WI38 (cell line): Measurements from ENCODE around the gene CSPG4.

ENCODE experiments used
- H3K4me3 ChIP-seq: 2 replicates; pipeline ENCODE4 v1.5.1; 2011; ENCODE audit warnings: low read depth, mild to moderate bottlenecking, control low read depth, low read length
- TF ChIP-seq, protein P1 (sequence below): IDR thresholded peaks from 2 replicates; pipeline ENCODE4 v1.5.1; 2012; ENCODE audit warnings: low read depth, mild to moderate bottlenecking, control low read depth, low read length

The CSPG4 gene

DNA sequence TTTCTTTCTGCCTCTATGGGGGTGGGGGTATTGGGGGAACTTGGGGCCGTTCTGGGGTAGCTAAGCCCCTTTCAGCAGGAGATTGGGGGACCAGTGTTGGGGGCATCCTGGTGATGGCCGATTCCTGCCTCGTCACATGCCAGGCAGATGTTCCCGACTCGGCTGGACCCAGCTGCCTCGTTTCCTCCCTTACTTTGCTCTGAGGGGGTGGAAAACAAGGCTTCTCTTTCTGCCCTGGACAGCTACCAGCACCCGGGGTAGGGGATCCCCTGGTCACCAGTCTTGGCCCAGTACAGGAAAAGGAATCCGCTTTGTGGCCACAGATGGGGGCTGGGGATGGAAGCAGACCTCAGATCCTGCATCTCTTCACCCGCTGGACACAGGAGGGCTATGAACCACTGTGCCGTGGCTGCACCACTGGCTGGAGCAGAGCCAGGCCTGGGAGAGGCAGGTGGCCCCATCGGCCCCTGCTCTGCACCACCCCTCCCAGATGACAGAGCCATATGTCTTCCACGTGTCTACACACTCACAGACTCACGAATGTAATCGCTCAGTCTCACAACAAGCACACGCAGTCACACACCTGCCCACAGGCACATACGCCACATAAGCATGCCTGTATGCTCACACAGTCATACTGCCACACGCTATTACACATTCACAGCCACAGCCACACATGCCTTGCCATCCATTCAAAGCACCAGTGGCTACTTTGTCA, 52.6 kb downstream of the CSPG4 start:
- TF ChIP-seq, protein P1, sequence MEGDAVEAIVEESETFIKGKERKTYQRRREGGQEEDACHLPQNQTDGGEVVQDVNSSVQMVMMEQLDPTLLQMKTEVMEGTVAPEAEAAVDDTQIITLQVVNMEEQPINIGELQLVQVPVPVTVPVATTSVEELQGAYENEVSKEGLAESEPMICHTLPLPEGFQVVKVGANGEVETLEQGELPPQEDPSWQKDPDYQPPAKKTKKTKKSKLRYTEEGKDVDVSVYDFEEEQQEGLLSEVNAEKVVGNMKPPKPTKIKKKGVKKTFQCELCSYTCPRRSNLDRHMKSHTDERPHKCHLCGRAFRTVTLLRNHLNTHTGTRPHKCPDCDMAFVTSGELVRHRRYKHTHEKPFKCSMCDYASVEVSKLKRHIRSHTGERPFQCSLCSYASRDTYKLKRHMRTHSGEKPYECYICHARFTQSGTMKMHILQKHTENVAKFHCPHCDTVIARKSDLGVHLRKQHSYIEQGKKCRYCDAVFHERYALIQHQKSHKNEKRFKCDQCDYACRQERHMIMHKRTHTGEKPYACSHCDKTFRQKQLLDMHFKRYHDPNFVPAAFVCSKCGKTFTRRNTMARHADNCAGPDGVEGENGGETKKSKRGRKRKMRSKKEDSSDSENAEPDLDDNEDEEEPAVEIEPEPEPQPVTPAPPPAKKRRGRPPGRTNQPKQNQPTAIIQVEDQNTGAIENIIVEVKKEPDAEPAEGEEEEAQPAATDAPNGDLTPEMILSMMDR, result no peak
- no peak overlapping the region for H3K4me3 ChIP-seq

DNA sequence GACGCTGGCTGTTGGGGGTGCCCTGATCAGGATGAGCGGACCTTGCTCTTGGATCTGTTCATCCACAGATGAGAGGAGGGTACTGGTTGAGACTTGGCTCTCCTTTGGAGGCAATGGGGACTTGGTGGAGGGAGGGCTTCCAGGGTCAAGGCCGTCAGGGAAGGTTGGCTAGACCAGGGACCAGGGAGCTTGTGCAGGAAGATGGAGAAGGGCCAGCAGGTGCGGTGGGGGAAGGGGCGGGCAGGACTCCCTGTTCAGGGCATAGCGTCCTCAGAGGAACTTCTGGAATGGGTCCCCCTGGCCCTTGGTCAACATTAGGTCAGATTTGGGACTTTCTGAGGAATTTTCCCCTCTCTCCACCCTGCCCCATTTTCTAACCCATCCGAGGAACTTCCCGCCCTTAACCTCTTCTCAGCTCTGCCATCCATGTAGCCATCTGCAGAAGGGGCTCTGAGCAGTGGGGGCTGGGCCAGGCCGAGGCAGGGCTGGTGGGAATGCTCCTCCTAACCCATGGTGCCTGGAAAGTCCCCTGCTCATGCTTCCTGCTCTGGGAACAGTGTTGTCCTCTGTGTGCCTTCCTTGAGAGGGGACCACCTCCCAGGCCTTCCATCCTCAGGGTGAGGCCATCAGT, 53.4 kb downstream of the CSPG4 start:
- TF ChIP-seq, protein P1, result no peak

DNA sequence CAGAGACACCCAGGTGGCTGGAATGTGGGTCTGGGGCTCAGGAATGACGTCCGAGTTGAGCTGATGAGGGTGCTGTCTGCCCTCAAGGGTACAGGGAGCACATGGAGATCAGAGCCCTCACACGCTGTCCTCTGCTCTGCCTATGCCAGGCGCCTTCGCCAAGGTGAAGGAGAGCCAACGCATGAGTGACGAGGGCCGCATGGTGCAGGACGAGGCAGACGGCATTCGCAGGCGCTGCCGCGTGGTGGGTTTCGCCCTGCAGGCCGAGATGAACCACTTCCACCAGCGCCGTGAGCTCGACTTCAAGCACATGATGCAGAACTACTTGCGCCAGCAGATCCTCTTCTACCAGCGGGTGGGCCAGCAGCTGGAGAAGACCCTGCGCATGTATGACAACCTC, 55.8 kb downstream of the CSPG4 start:
- no peak overlapping the region for H3K4me3 ChIP-seq
- TF ChIP-seq, protein P1, result no peak

More for the DNA sequence above, 53.4 kb downstream of the CSPG4 start:
- H3K4me3 ChIP-seq, result no peak overlapping the region

DNA sequence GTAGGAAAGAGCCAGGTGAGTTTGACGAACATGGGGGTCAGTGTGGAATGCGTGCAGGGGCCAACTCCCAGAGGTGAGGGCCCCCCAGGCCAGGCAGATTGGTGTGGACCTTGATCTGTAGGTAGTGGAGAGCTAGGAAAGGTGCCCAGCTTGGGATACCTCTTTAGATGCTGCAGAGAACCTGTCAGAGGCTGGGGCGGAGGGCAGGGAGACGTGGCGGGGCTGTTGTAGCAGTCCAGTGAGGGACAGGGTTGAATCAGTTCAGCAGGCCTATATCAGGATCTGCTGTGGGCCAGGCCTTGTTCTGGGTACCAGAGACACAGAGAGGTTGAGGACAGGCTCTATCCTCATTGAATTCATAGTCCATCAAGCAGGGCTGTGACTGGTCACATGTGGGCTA, 56.3 kb downstream of the CSPG4 start:
- H3K4me3 ChIP-seq, result no peak overlapping the region
- TF ChIP-seq, protein P1, result no peak

DNA sequence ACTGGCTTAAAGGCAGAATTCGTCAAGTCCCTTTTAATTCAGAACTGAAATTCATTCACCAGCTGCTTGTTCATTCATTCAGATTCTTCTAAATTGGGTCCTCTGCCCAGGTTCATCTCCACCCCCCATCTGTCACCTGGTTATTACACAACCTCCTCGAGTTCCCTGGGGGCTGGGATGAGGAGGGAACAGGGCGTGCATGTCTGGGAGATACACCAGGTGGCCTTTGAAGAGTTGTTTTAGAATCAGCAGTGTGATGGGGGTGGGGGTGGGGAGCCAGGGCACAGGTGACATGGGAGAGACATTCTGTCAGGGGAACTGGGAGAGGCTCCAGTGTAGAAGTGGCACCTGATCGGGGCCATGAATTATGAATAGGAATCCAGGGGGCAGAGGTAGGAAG, 56.7 kb downstream of the CSPG4 start:
- TF ChIP-seq, protein P1, result no peak
- H3K4me3 ChIP-seq, result no peak overlapping the region

DNA sequence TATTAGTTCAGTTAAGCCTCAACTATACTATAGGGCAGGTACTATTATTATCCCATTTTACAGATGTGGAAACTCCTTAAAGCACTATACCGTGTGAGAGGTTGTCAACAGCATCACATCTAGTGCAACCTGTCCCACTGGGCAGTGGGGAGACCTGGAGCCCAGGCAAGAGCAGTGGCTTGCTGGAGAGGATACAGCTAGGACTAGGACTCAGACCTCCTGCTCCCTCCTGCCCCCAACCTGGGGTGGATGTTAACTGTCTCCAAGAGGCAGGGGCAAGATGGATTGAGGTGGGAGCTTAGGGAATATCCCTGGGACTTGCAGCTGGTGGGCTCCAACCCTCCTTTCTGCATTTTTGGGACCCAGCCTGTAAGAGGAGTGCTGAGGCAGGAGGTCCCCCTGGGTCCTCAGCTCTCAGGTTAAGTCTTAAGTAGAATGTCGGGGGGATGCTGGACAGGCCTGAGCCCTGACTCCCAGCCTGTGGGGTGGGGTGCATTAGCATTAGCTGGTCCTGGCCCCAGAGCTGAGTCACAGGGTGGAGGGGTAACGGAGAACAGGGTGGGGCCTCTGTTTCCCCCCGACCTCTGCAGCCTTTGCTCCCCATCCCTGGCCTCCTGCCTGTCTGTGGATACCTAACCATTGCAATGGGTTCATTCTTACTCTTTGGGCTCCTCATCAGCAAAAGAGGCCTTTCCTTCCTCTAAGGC, 58.3 kb downstream of the CSPG4 start:
- TF ChIP-seq, protein P1, result no peak

More for the DNA sequence above, 58.3 kb downstream of the CSPG4 start:
- H3K4me3 ChIP-seq, result no peak overlapping the region
